Activated naive CD8-positive, alpha-beta T cell treated with anti-CD3 and anti-CD28 coated beads, Interleukin-2, amount 10 ng/mL, durations not matched to agents 7 days and 5 days (primary cell): ENCODE measurements around the gene UCKL1. TPM values are rescaled to one million over a fixed set of nuclear protein-coding genes. Genes with fewer than 3 reads are reported as not detected.

Experiments
- ATAC-seq: fragments of 150-1000 bp; cut with Tn5 transposase; one replicate; pipeline ENCODE4 v1.10.0; 2021; ENCODE audit warnings: low read depth, moderate library complexity
- POLR2A ChIA-PET: fragments of 350-600 bp; sonication (Branson Sonifier 250); formaldehyde crosslinking; loops from one replicate; lab custom pipeline; 2021; ENCODE audit warnings: antibody characterized with exemption; lab: Charles Lee
- DNase-seq: peaks from one replicate; pipeline ENCODE4 v3.0.0; 2021
- H3K27ac Mint-ChIP-seq: one replicate; pipeline ENCODE4 v1.8.0; 2022; ENCODE audit warnings: mild to moderate bottlenecking, mixed read lengths
- H3K27me3 Mint-ChIP-seq: one replicate; pipeline ENCODE4 v1.8.0; 2022; ENCODE audit warnings: mild to moderate bottlenecking, moderate library complexity, mixed read lengths
- H3K36me3 Mint-ChIP-seq: one replicate; pipeline ENCODE4 v1.8.0; 2021; ENCODE audit warnings: mild to moderate bottlenecking, mixed read lengths
- H3K4me1 Mint-ChIP-seq: one replicate; pipeline ENCODE4 v1.8.0; 2021; ENCODE audit warnings: mixed read lengths
- H3K4me3 Mint-ChIP-seq: one replicate; pipeline ENCODE4 v1.8.0; 2022; ENCODE audit warnings: mild to moderate bottlenecking, moderate library complexity, mixed read lengths
- H3K9me3 Mint-ChIP-seq: one replicate; pipeline ENCODE4 v1.8.0; 2021; ENCODE audit warnings: mixed read lengths
- total RNA-seq, 2 experiments: library from RNA; stranded (reverse); gene quantifications; one replicate each; pipeline ENCODE4 v1.2.3, GENCODE V29; 2021

Gene UCKL1
- total RNA-seq, result 10 to 100 TPM; 45.0 to 48.4 TPM

DNA sequence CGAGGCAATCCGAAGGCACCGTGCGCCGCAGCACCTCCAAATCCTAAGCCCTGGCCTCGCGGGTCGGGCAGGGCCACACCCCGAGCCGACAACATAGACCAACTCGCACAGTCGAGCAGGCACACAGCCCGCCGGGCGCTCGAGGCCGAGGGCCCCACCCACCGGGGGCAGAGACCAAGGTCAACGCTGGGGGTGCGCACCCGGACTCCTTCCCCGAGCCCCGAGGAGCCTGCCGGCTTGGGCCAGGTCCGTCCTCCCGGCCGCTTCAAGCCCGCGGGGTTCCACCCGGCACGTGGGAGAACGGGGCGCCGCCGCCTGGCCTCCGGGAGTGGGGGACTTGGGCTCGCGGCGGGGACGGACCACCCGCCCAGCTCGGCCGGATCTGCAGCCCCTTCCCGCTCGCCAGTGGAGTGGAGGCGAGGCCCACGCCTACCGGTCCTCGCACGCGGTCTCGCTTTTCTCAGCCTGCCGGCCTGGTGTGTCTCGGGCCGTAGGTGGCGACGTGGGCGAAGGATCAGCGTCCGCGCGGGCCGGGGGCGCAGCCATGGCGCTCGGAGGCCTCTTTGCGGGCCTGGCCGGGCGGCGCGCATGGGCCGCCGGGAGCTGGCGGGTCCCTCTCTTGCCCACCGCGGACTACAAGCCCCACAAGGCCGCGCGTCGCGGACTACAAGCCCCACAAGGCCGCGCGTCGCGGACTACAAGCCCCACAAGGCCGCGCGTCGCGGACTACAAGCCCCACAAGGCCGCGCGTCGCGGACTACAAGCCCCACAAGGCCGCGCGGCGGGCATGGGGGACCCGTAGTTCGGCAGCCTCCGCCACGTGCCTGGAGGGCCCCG is at the start of gene UCKL1:
UCKL1 (minus strand) TSS at position 590 of the 837 bp plus-strand sequence; CDS start at position 546, 44 bp downstream.
- Mint-ChIP-seq H3K4me3 (peak within 1 kb of the TSS; percentile 83), H3K27ac (peak within 1 kb of the TSS; percentile 87), H3K27me3 (no peaks in the 10 kb centered on the region), H3K9me3 (no peaks in the 10 kb centered on the region), H3K4me1 (peaks cover 24% of the 10 kb centered on the region), H3K36me3 (peaks cover 3% of the 10 kb centered on the region)
- peak; percentile 79 for ATAC-seq
- POLR2A ChIA-PET, result interaction anchor here (0.6 to 2.4 kb wide), 15 partner anchors 12 to 516 kb away, joined by 3 to 14 read pairs (median 4); partner anchors contain the start of genes ARFRP1, PPDPF, PRPF6 and PTK6
- DNase-seq, result peak; percentile 93

DNA sequence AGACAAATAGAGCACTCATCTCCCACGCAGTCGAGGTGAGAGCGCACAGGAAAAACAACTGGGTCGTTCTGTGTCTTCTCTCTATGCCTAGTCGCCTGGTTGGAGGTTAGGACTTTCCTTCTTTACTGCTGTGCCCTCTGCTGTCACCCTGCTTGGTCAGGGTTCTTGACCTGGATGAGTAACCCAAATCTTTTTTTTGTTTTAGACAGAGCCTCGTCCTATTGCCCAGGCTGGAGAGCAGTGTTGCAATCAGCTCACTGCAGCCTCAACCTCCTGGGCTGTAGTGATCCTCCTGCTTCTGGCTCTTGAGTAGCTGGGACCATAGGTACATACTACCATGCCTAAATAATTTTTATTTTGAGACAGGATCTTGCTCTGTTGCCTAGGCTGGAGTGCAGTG is 49.2 kb upstream of the UCKL1 start:
- H3K27me3 Mint-ChIP-seq, result no peaks in the 10 kb centered on the region
- no peak overlapping the region for H3K4me3 Mint-ChIP-seq
- POLR2A ChIA-PET, result no interaction called here
- peaks cover 19% of the 10 kb centered on the region for H3K4me1 Mint-ChIP-seq
- ATAC-seq (no peak), DNase-seq (no peak)
- peaks cover 49% of the 10 kb centered on the region for H3K36me3 Mint-ChIP-seq
- no peak overlapping the region for H3K27ac Mint-ChIP-seq
- peaks cover 6% of the 10 kb centered on the region for H3K9me3 Mint-ChIP-seq

DNA sequence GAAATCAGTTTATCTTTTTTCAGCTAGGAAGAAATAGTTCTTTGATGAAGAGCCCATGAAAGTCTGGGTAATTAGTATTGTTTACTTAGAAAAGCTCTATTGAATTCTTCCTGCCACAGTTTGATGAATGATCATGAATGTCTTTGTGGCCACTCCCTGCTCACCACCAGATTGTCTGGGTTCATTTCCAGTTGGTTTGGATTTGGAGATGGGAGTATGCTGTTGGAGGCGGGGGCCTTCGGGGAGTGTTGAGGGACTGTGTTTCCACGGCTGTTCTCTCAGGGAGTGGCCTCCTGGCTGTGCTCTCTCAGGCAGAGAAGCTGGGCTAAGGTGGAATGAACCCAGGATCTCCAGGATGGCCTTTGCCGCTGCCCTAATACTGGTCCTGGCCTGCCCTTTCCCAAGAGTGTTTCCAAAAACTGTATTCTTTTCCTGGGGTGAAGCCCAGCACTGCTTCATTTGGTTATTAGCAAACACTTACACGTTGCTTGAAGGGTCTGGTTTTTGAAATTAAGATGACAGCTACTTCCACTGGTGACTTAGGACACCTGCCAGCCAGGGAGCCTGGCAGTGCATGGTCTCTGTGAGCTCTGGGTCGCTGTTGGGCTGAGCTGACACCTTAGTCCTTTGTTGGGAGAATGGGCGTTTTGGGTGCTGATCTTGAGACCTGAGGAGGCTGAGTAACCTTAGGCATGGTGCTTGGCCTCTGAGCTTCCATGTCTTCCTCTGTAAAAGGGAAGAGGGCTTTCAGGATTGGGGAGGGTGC is 47.9 kb upstream of the UCKL1 start:
- Mint-ChIP-seq H3K4me3 (no peak overlapping the region), H3K4me1 (peaks cover 8% of the 10 kb centered on the region), H3K27me3 (no peaks in the 10 kb centered on the region), H3K27ac (no peak overlapping the region), H3K9me3 (peaks cover 4% of the 10 kb centered on the region), H3K36me3 (peaks cover 42% of the 10 kb centered on the region)
- DNase-seq (no peak), ATAC-seq (no peak)
- POLR2A ChIA-PET, result no interaction called here

DNA sequence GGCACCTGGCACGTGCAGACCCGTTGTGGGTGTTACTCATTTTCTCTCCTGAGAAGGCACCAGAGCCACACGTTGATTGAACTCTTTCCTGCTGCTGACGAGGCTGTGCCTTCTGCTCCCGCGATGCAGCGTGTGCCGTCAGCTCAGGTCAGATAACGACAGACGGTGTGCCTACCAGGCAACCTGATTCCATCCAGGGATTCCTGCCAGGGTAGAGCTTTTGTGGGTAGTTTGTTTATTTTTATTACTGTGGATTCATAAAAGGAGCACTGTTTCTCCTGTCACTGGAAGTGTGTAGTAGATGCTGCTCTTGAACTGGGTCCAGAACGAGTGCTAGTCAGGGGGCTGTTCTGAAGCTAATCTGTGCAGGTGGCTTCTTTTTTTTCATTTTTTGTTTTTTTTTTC is 45.4 kb upstream of the UCKL1 start:
- DNase-seq (no peak), ATAC-seq (no peak)
- H3K36me3 Mint-ChIP-seq, result peaks cover 31% of the 10 kb centered on the region
- no peaks in the 10 kb centered on the region for H3K9me3 Mint-ChIP-seq
- H3K27me3 Mint-ChIP-seq, result no peaks in the 10 kb centered on the region
- no peaks in the 10 kb centered on the region for H3K4me1 Mint-ChIP-seq
- no peak overlapping the region for H3K27ac Mint-ChIP-seq
- POLR2A ChIA-PET, result interaction anchor here (0.7 to 0.8 kb wide), 2 partner anchors 9 to 464 kb away, joined by 4 to 6 read pairs; partner anchors contain the start of gene PTK6
- H3K4me3 Mint-ChIP-seq, result no peak overlapping the region

DNA sequence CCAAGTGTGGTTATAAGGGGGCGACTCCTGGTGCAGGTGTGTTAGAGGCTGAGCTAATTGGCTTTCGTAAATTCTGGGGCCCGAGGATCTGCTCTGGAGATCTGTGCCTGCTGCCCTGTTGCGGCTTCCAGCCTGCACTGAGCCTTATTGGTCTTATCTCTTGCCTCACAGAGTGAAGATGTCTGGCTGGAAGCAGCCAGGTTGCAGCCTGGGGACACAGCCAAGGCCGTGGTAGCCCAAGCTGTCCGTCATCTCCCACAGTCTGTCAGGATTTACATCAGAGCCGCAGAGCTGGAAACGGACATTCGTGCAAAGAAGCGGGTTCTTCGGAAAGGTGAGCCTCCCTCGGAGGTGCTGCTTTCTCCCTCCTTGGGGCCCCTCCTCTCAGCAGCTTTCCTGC is 44.7 kb upstream of the UCKL1 start:
- H3K4me3 Mint-ChIP-seq, result no peak overlapping the region
- H3K9me3 Mint-ChIP-seq, result no peaks in the 10 kb centered on the region
- peaks cover 32% of the 10 kb centered on the region for H3K36me3 Mint-ChIP-seq
- POLR2A ChIA-PET, result no interaction called here
- DNase-seq (no peak), ATAC-seq (no peak)
- H3K27me3 Mint-ChIP-seq, result no peaks in the 10 kb centered on the region
- H3K4me1 Mint-ChIP-seq, result no peaks in the 10 kb centered on the region
- H3K27ac Mint-ChIP-seq, result peak overlapping the region; percentile 34

DNA sequence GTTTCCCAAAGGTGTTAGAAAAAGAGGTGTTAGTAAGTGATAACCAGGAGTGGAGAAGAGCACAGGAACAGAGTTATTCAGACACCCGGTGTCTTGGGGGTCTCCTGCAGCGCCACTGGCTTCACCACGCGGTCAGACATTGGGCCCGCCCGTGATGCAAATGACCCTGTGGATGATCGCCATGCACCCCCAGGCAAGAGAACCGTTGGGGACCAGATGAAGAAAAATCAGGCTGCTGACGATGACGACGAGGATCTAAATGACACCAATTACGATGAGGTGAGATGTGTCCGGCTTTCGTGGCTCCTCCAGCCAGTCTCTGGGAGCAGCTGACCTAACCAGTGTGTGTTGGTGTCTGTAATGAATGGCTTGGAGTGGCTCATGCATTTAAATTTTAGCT is 26.7 kb upstream of the UCKL1 start:
- Mint-ChIP-seq H3K4me3 (peak overlapping the region; percentile 13), H3K9me3 (no peaks in the 10 kb centered on the region), H3K4me1 (peaks cover 34% of the 10 kb centered on the region), H3K27ac (peak overlapping the region; percentile 59), H3K27me3 (no peaks in the 10 kb centered on the region), H3K36me3 (peaks cover 25% of the 10 kb centered on the region)
- ATAC-seq (no peak), DNase-seq (no peak)
- POLR2A ChIA-PET, result interaction anchor here (0.6 kb wide), 1 partner anchor 102 kb away, joined by 4 read pairs; no protein-coding TSS in a partner anchor

DNA sequence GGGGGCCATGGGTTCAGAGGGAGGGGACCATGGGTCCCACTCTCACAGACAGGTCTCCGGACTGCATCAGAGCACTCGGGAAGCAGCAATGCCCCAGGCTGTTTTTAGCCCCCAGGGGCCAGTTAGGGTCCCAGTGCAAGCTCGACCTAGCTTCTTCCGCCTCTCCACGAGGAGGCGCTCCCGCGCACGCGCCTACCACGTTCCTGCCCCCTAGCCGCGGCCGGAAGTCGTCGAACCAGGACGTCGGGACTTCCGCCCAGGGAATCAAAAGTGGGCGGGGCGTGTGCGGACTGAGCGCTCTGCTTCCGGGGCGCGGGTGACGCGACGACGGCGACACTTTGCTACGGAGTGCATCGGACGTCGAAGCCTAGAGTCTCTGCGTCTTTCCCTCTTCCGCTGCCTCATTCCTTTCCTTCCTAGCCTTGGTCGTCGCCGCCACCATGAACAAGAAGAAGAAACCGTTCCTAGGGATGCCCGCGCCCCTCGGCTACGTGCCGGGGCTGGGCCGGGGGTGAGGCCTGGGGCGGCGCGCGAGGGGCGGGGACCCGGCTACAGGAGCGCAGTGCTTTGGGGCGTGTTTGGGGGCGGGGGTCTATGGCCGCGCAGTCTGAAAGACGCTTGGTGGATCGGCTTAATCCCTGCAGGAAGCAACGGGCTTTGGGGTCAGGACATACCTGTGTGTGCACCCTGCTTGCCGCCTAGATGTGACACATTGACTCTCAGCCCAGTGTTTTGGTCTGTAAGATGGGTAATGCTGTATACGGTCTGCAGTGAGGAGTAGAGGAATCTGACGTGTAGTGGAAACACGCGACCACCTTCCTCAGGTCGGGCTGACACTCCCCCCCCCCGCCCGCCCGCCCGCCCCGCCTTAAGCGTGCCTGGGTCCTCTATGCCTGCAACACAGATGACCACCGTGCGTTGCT is 24.9 kb upstream of the UCKL1 start, which contains the start of gene PRPF6:
PRPF6 (plus strand) TSS at position 327 of the 923 bp plus-strand sequence; CDS start at position 441, 114 bp downstream.
- Mint-ChIP-seq H3K9me3 (no peaks in the 10 kb centered on the region), H3K4me1 (peaks cover 51% of the 10 kb centered on the region), H3K4me3 (peak within 1 kb of the TSS; percentile 96), H3K36me3 (peaks cover 27% of the 10 kb centered on the region), H3K27ac (peak within 1 kb of the TSS; percentile 98), H3K27me3 (no peaks in the 10 kb centered on the region)
- ATAC-seq, result peak; percentile 62
- POLR2A ChIA-PET, result interaction anchor here (0.6 to 3.8 kb wide), 25 partner anchors 8 to 460 kb away, joined by 3 to 142 read pairs (median 5); partner anchors contain the start of genes C20orf204, OPRL1, PPDPF and PTK6
- peak; percentile 98 for DNase-seq

DNA sequence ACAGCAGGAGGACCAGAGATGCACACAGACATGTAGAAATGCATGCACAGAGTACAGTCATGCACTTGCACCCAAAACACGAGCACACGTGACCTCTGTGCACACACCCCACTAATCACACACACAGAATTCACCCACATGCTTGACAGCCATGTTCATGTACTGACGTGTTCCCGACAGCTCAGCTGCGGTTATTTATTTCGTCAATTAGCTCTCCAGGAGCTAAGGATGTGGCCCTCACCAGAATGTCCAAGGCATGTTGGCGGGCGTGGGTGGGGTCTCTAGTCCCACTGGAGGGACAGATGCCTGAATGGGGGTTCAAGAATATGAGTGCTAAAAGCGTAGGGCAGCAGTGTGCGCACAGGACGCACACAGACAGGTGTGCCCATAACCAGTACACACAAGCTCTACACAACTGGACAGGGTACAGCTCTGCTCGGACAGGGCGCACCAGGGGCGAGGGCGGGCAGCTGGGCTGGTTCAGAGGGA is 24.1 kb upstream of the UCKL1 start:
- Mint-ChIP-seq H3K4me1 (peaks cover 52% of the 10 kb centered on the region), H3K4me3 (peak overlapping the region; percentile 96), H3K27me3 (no peaks in the 10 kb centered on the region), H3K36me3 (peaks cover 21% of the 10 kb centered on the region), H3K9me3 (no peaks in the 10 kb centered on the region), H3K27ac (peak overlapping the region; percentile 98)
- POLR2A ChIA-PET, result interaction anchor here (0.6 to 3.8 kb wide), 23 partner anchors 9 to 460 kb away, joined by 3 to 142 read pairs (median 5); partner anchors contain the start of genes C20orf204, OPRL1, PPDPF and PTK6
- DNase-seq, result no peak
- ATAC-seq, result peak; percentile 7

DNA sequence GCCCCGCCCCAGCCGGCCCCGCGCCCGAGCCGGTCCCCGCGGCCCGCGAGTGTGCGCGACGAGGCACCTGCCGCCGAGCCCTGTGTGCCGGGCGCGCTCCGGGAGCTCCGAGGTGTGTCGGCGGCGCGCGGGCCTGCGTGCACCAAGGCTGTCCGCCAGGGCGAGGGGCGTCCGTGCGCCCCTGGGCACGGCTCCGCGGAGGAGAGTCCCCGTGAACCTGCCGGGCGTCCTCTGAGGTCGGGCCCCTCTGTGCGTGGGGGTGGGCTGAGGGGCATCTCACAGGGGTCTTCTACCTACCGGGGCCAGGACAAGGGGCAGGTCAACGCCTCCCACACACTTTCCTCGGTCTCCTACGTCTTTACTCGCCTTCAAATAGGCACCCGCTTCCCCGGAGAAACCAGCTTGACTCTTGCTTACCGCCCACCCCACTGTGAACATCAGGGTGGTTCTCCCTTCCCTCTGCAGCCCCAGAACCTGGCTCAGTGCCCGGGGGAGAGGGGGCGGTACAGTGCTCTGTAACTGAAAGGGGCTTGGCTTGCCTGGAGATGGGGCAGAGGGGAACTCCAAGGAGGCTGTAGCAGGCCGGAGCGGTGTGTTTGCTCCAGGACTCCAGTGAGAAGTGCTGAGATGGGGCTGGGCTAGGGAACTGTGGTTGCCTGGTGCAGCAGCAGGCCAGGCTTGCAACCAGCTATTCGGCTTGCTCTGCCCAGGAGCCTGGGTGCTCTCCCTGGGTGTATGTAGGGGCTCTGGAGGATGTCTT is 23.5 kb upstream of the UCKL1 start, which contains the start of gene SAMD10:
SAMD10 (minus strand) TSS at position 86 of the 760 bp plus-strand sequence. CDS start 175 bp downstream, outside the sequence.
- POLR2A ChIA-PET, result interaction anchor here (0.5 to 3.8 kb wide), 23 partner anchors 10 to 459 kb away, joined by 3 to 142 read pairs (median 5); partner anchors contain the start of genes C20orf204, OPRL1, PPDPF and PTK6
- ATAC-seq (peak; percentile 33), DNase-seq (peak; percentile 81)
- Mint-ChIP-seq H3K9me3 (no peaks in the 10 kb centered on the region), H3K27me3 (no peaks in the 10 kb centered on the region), H3K36me3 (peaks cover 22% of the 10 kb centered on the region), H3K27ac (peak within 1 kb of the TSS; percentile 98), H3K4me1 (peaks cover 52% of the 10 kb centered on the region), H3K4me3 (peak within 1 kb of the TSS; percentile 96)

DNA sequence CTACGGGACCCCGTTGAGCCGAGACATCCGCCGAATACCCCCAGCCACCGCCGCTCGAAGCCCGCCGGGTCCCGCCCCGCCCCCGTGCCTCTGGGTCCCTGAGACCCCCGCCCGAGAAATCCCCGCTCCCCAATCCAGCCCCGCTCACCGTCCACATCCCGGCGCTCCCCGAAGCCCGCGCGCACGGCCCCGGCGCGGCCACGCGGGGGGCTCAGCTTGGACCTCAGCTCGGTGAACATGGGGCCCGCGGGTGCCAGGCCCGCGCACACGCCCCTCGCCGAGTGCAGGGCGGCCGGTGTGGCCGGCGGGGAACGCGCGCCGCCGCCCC is 23.0 kb upstream of the UCKL1 start:
- POLR2A ChIA-PET, result interaction anchor here (0.6 to 3.8 kb wide), 14 partner anchors 9 to 458 kb away, joined by 3 to 142 read pairs (median 6); partner anchors contain the start of genes C20orf204, OPRL1, PPDPF and RGS19
- Mint-ChIP-seq H3K27ac (peak overlapping the region; percentile 90), H3K9me3 (no peaks in the 10 kb centered on the region), H3K4me3 (peak overlapping the region; percentile 75), H3K4me1 (peaks cover 50% of the 10 kb centered on the region), H3K27me3 (no peaks in the 10 kb centered on the region), H3K36me3 (peaks cover 21% of the 10 kb centered on the region)
- no peak for DNase-seq
- ATAC-seq, result no peak
